D721Med (cell line): ENCODE measurements around the gene SRRM2.

Experiments
- DNase-seq: peaks from one replicate; pipeline ENCODE4 v3.0.0; 2011; ENCODE audit warnings: low spot score; ENCODE audit not compliant: insufficient read length
- FAIRE-seq: peaks from 2 replicates; lab custom pipeline; 2011; peaks lifted over from hg19 to GRCh38; lab: Jason Lieb, UNC
- TF ChIP-seq, protein P1 (sequence below): IDR thresholded peaks from 2 replicates; pipeline ENCODE4 v1.5.1; 2012; ENCODE audit warnings: mild to moderate bottlenecking, control low read depth; ENCODE audit not compliant: insufficient read depth; ENCODE audit errors: missing control alignments

The SRRM2 gene

GRCh38 chr16:2756288-2757015 is 4.0 kb downstream of the SRRM2 start:
- TF ChIP-seq, protein P1, sequence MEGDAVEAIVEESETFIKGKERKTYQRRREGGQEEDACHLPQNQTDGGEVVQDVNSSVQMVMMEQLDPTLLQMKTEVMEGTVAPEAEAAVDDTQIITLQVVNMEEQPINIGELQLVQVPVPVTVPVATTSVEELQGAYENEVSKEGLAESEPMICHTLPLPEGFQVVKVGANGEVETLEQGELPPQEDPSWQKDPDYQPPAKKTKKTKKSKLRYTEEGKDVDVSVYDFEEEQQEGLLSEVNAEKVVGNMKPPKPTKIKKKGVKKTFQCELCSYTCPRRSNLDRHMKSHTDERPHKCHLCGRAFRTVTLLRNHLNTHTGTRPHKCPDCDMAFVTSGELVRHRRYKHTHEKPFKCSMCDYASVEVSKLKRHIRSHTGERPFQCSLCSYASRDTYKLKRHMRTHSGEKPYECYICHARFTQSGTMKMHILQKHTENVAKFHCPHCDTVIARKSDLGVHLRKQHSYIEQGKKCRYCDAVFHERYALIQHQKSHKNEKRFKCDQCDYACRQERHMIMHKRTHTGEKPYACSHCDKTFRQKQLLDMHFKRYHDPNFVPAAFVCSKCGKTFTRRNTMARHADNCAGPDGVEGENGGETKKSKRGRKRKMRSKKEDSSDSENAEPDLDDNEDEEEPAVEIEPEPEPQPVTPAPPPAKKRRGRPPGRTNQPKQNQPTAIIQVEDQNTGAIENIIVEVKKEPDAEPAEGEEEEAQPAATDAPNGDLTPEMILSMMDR, result no peak
- no peak for FAIRE-seq

GRCh38 chr16:2757344-2757743 is 4.9 kb downstream of the SRRM2 start:
- TF ChIP-seq, protein P1, result no peak
- no peak for FAIRE-seq
- no peak for DNase-seq

More at GRCh38 chr16:2756288-2757015, 4.0 kb downstream of the SRRM2 start:
- no peak for DNase-seq

DNA sequence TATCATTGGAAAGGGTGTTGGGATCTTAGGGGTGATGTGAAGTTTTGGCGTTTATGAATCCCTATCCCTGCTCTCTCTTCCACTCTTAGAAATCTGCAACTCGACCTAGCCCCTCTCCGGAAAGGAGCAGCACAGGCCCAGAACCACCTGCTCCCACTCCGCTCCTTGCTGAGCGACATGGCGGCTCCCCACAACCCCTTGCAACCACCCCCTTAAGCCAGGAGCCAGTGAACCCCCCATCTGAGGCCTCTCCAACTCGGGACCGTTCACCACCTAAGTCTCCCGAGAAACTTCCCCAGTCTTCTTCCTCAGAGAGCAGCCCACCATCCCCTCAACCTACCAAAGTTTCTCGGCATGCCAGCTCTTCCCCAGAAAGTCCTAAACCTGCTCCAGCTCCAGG is 9.0 kb downstream of the SRRM2 start:
- no peak for FAIRE-seq

GRCh38 chr16:2761886-2762583 is 9.6 kb downstream of the SRRM2 start:
- TF ChIP-seq, protein P1, result no peak
- no peak for FAIRE-seq
- DNase-seq, result no peak

More for the DNA sequence above, 9.0 kb downstream of the SRRM2 start:
- TF ChIP-seq, protein P1, result no peak
- no peak for DNase-seq

DNA sequence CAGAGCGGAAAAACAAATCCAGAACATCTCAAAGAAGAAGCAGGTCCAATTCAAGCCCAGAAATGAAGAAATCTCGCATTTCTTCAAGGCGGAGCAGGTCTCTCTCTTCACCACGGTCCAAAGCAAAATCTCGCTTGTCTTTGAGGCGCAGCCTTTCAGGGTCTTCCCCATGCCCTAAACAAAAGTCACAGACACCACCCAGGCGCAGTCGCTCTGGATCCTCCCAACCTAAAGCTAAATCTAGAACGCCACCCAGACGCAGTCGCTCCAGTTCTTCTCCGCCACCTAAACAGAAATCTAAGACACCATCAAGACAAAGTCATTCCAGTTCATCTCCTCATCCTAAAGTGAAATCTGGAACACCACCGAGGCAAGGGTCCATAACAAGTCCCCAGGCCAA is 10.3 kb downstream of the SRRM2 start:
- TF ChIP-seq, protein P1, result no peak
- no peak for FAIRE-seq

GRCh38 chr16:2763173-2763572 is 10.7 kb downstream of the SRRM2 start:
- TF ChIP-seq, protein P1, result no peak
- FAIRE-seq (no peak), DNase-seq (no peak)

More for the DNA sequence above, 10.3 kb downstream of the SRRM2 start:
- no peak for DNase-seq

GRCh38 chr16:2764718-2765117 is 12.3 kb downstream of the SRRM2 start:
- no peak for FAIRE-seq
- TF ChIP-seq, protein P1, result no peak
- no peak for DNase-seq
